OCI-LY7 (cell line): ENCODE measurements around the gene XRCC4. TPM values are rescaled to one million over a fixed set of nuclear protein-coding genes. Genes with fewer than 3 reads are reported as not detected.

Experiments used
- BruUV-seq: library from RNA; stranded (reverse); fragments of 400-500 nt; replicated peaks from 2 replicates; lab custom pipeline; 2021; lab: Mats Ljungman, UMichigan
- CTCF ChIA-PET: fragments of 300-600 bp; sonication (Branson Sonifier 250); formaldehyde crosslinking; loops from one replicate; lab custom pipeline; 2022; ENCODE audit warnings: antibody characterized with exemption; ENCODE audit not compliant: unreplicated experiment; lab: Charles Lee
- POLR2A ChIA-PET: fragments of 300-600 bp; sonication (Branson Sonifier 250); formaldehyde crosslinking; loops from one replicate; lab custom pipeline; 2022; ENCODE audit warnings: antibody characterized with exemption; lab: Charles Lee
- DNase-seq: peaks from one replicate; pipeline ENCODE4 v3.0.0-alpha.2; 2015; ENCODE audit warnings: low spot score
- H2AFZ ChIP-seq: fragments of 200-600 bp; sonication (generic), shearing (Covaris generic); 2 replicates; pipeline ENCODE4 v1.6.1; 2014; ENCODE audit warnings: mild to moderate bottlenecking, antibody characterized with exemption, low read length, moderate library complexity
- H3K27ac ChIP-seq: fragments of 200-600 bp; sonication (generic); 2 replicates; pipeline ENCODE4 v1.5.1; 2014; ENCODE audit warnings: mixed run types, low read depth, mild to moderate bottlenecking, moderate library complexity, low read length, inconsistent platforms; ENCODE audit not compliant: poor library complexity, severe bottlenecking
- H3K36me3 ChIP-seq: fragments of 200-600 bp; sonication (generic); 2 replicates; pipeline ENCODE4 v1.6.1; 2014; ENCODE audit warnings: mild to moderate bottlenecking, antibody characterized with exemption, low read length, moderate library complexity, mixed read lengths; ENCODE audit not compliant: insufficient read depth
- H3K4me1 ChIP-seq: fragments of 200-600 bp; sonication (generic); 2 replicates; pipeline ENCODE4 v1.5.1; 2014; ENCODE audit warnings: mild to moderate bottlenecking, low read length; ENCODE audit not compliant: insufficient read depth, poor library complexity, severe bottlenecking
- H3K4me2 ChIP-seq: fragments of 200-600 bp; sonication (generic); 2 replicates; pipeline ENCODE4 v1.6.1; 2014; ENCODE audit warnings: mild to moderate bottlenecking, low read length
- H3K4me3 ChIP-seq: fragments of 200-600 bp; sonication (generic); 2 replicates; pipeline ENCODE4 v1.5.1; 2014; ENCODE audit warnings: mild to moderate bottlenecking, low read depth, low read length; ENCODE audit not compliant: poor library complexity, severe bottlenecking
- H3K79me2 ChIP-seq: fragments of 200-600 bp; sonication (generic); 2 replicates; pipeline ENCODE4 v1.6.1; 2016; ENCODE audit warnings: low read depth, mild to moderate bottlenecking, low read length, moderate library complexity, mixed read lengths; ENCODE audit not compliant: insufficient read depth
- H3K9me2 ChIP-seq: fragments of 200-600 bp; sonication (generic); 2 replicates; pipeline ENCODE4 v1.6.1; 2016; ENCODE audit warnings: mild to moderate bottlenecking, low read length, mixed read lengths; ENCODE audit not compliant: insufficient read depth
- H3K9me3 ChIP-seq: fragments of 200-600 bp; sonication (generic); 2 replicates; pipeline ENCODE4 v1.6.1; 2014; ENCODE audit warnings: mild to moderate bottlenecking, mixed run types, low read length, mixed read lengths
- H4K20me1 ChIP-seq: fragments of 200-600 bp; sonication (generic); 2 replicates; pipeline ENCODE4 v1.6.1; 2014; ENCODE audit warnings: mild to moderate bottlenecking, antibody characterized with exemption, low read length, moderate library complexity, mixed read lengths; ENCODE audit not compliant: insufficient read depth
- CTCF ChIP-seq: fragments of 200-600 bp; sonication (generic); conservative IDR thresholded peaks from 2 replicates; pipeline ENCODE4 v1.5.1; 2014; ENCODE audit warnings: mild to moderate bottlenecking, antibody characterized with exemption, low read length, moderate library complexity, mixed read lengths
- EZH2phosphoT487 ChIP-seq: fragments of 200-600 bp; sonication (generic); IDR thresholded peaks from 2 replicates; pipeline ENCODE4 v1.6.1; 2018; ENCODE audit warnings: low read depth, borderline replicate concordance, mild to moderate bottlenecking, mixed run types, antibody characterized with exemption, low read length, moderate library complexity, mixed read lengths
- intact Hi-C: fragments of 100-400 bp; cut with micrococcal nuclease; formaldehyde crosslinking; loops from one replicate; pipeline ENCODE4 v1.10.0; 2022; ENCODE audit not compliant: unreplicated experiment
- total RNA-seq, 2 experiments: library from RNA; depleted of rRNA in 1 of 2; stranded (reverse); fragments of >200 nt in 1 of 2; shearing (Covaris generic) in 1 of 2; gene quantifications; 2 replicates each; pipeline ENCODE4 v1.2.3, GENCODE V29; 2014 to 2022

Gene XRCC4
- total RNA-seq, 2 experiments from 2014 or later: 14.5 to 23.3 TPM

- H2AFZ ChIP-seq: no peak overlapping the region
- ChIA-PET CTCF (no interaction called here), POLR2A (interaction anchor here (1.3 kb wide), 1 partner anchor 36 kb away, joined by 4 read pairs; no protein-coding TSS in a partner anchor)
- no TSS peak for BruUV-seq
- H3K4me1 ChIP-seq: peaks cover 3% of the 10 kb centered on the region
- TF ChIP-seq CTCF (no peak), EZH2phosphoT487 (no peak)
- DNase-seq: no peak
- no peak overlapping the region for H3K4me3 ChIP-seq
- H3K36me3 ChIP-seq: peaks cover 65% of the 10 kb centered on the region
- no peaks in the 10 kb centered on the region for H3K9me2 ChIP-seq
- H4K20me1 ChIP-seq: no peaks in the 10 kb centered on the region
- H3K79me2 ChIP-seq: no peaks in the 10 kb centered on the region
- no peak overlapping the region for H3K4me2 ChIP-seq
- intact Hi-C loops: no loop called here
- no peaks in the 10 kb centered on the region for H3K9me3 ChIP-seq
- H3K27ac ChIP-seq: no peak overlapping the region
These were observed 22.2 kb upstream of the XRCC4 start for GRCh38 chr5:83055166-83055565.

- no TSS peak for BruUV-seq
- H3K36me3 ChIP-seq: peaks cover 85% of the 10 kb centered on the region
- ChIA-PET CTCF (no interaction called here), POLR2A (interaction anchor here (1.3 to 1.6 kb wide), 2 partner anchors 18 to 20 kb away, joined by 3 to 4 read pairs; no protein-coding TSS in a partner anchor)
- no peaks in the 10 kb centered on the region for H3K9me2 ChIP-seq
- intact Hi-C loops: no loop called here
- H4K20me1 ChIP-seq: no peaks in the 10 kb centered on the region
- no peak overlapping the region for H3K4me2 ChIP-seq
- DNase-seq: no peak
- H3K9me3 ChIP-seq: no peaks in the 10 kb centered on the region
- no peak overlapping the region for H3K27ac ChIP-seq
- H3K4me3 ChIP-seq: no peak overlapping the region
- peaks cover 7% of the 10 kb centered on the region; the same call in 1 of the 2 replicates for H3K79me2 ChIP-seq
- TF ChIP-seq EZH2phosphoT487 (no peak), CTCF (no peak)
- no peak overlapping the region for H2AFZ ChIP-seq
- peaks cover 3% of the 10 kb centered on the region for H3K4me1 ChIP-seq
These were observed 18.6 kb upstream of the XRCC4 start for GRCh38 chr5:83058726-83059125.

GRCh38 chr5:83059341-83059740 is 18.0 kb upstream of the XRCC4 start:
- no TSS peak for BruUV-seq
- Histone ChIP-seq H3K27ac (no peak overlapping the region), H3K9me3 (no peaks in the 10 kb centered on the region), H3K4me3 (no peak overlapping the region), H4K20me1 (no peaks in the 10 kb centered on the region; the same call in 1 of the 2 replicates), H3K4me1 (peaks cover 3% of the 10 kb centered on the region), H3K9me2 (no peaks in the 10 kb centered on the region), H3K4me2 (no peak overlapping the region), H2AFZ (no peak overlapping the region), H3K36me3 (peaks cover 86% of the 10 kb centered on the region), H3K79me2 (peaks cover 13% of the 10 kb centered on the region; the same call in 1 of the 2 replicates)
- ChIA-PET CTCF (no interaction called here), POLR2A (interaction anchor here (1.3 to 1.6 kb wide), 2 partner anchors 17 to 20 kb away, joined by 3 to 4 read pairs; no protein-coding TSS in a partner anchor)
- TF ChIP-seq EZH2phosphoT487 (no peak), CTCF (no peak)
- intact Hi-C loops: no loop called here
- no peak for DNase-seq
